Activated naive CD4-positive, alpha-beta T cell treated with anti-CD3 and anti-CD28 coated beads, Interleukin-2, amount 50 U/mL, for 16 hours (primary cell): Measurements from ENCODE around the gene SEMA6C.
"Not testable (repeated sequence)": the region's sequence is repeated elsewhere in the genome, so short reads cannot be mapped to it uniquely, and the experiment has no call there.

ENCODE experiments used
- DNase-seq: peaks from one replicate; pipeline ENCODE4 v3.0.0-alpha.2; 2020

The SEMA6C gene

GRCh38 chr1:151124763-151125403 is 21.5 kb downstream of the SEMA6C start:
- DNase-seq = no peak

- DNase-seq = no peak
Measured at GRCh38 chr1:151113877-151114276, 32.6 kb downstream of the SEMA6C start.

GRCh38 chr1:151108331-151108730 is 38.1 kb downstream of the SEMA6C start:
- DNase-seq = no peak

- no peak for DNase-seq
Measured at GRCh38 chr1:151106894-151107293, 39.5 kb downstream of the SEMA6C start.

- DNase-seq = no peak
Measured at GRCh38 chr1:151104630-151105029, 41.8 kb downstream of the SEMA6C start.

GRCh38 chr1:151098126-151098525 is 48.3 kb downstream of the SEMA6C start:
- no peak for DNase-seq

GRCh38 chr1:151097426-151097825 is 49.0 kb downstream of the SEMA6C start:
- not testable (repeated sequence) for DNase-seq

- no peak for DNase-seq
Measured at GRCh38 chr1:151085953-151086559, 60.4 kb downstream of the SEMA6C start.
